Lung (tissue), 10 donors: Measurements from ENCODE around the gene CTAGE8. TPM values are rescaled to one million over a fixed set of nuclear protein-coding genes. Genes with fewer than 3 reads are reported as not detected.
A peak's percentile ranks its signal among the peaks of the same experiment; 100 is the strongest.
"Not testable (repeated sequence)": the region's sequence is repeated elsewhere in the genome, so short reads cannot be mapped to it uniquely, and the experiment has no call there.

Experiments
- ATAC-seq: fragments of 200-7000 bp; cut with Tn5 transposase; one replicate; pipeline ENCODE4 v1.9.1; 2020; ENCODE audit warnings: moderate number of reproducible peaks; ENCODE audit not compliant: insufficient read depth, low FRiP score
- DNase-seq, 3 donors: peaks; one replicate each; pipeline ENCODE4 v3.0.0-alpha.2; 2013 to 2017
- H3K27ac ChIP-seq, 2 donors: one replicate each; pipeline ENCODE4 v1.5.1; 2013; ENCODE audit warnings: mild to moderate bottlenecking in 2 of 2, moderate library complexity in 2 of 2, control low read depth in 1 of 2, inconsistent platforms in 1 of 2, low read depth in 1 of 2, low read length in 1 of 2
- H3K27me3 ChIP-seq, 3 donors: one replicate each; pipeline ENCODE4 v1.5.1; 2013; ENCODE audit warnings: low read length in 2 of 3; ENCODE audit not compliant: control insufficient read depth in 3 of 3, insufficient read depth in 3 of 3
- H3K36me3 ChIP-seq, 4 donors: one replicate each; pipeline ENCODE4 v1.5.1; 2013; ENCODE audit warnings: low read length in 4 of 4, mild to moderate bottlenecking in 1 of 4, moderate library complexity in 1 of 4; ENCODE audit not compliant: control insufficient read depth in 4 of 4, insufficient read depth in 4 of 4
- H3K4me1 ChIP-seq, 5 donors: one replicate each; pipeline ENCODE4 v1.5.1; 2013; ENCODE audit warnings: low read length in 5 of 5, mild to moderate bottlenecking in 2 of 5, moderate library complexity in 1 of 5; ENCODE audit not compliant: control insufficient read depth in 5 of 5, insufficient read depth in 5 of 5
- H3K4me3 ChIP-seq: one replicate; pipeline ENCODE4 v1.5.1; 2013; ENCODE audit warnings: mild to moderate bottlenecking, control low read depth, moderate library complexity
- H3K9ac ChIP-seq, 2 donors: one replicate each; pipeline ENCODE4 v1.5.1; 2013; ENCODE audit warnings: low read length in 2 of 2, control low read depth in 1 of 2; ENCODE audit not compliant: insufficient read depth in 1 of 2
- H3K9me3 ChIP-seq, 4 donors: one replicate each; pipeline ENCODE4 v1.5.1; 2013; ENCODE audit warnings: low read length in 3 of 4, mild to moderate bottlenecking in 1 of 4, moderate library complexity in 1 of 4; ENCODE audit not compliant: control insufficient read depth in 4 of 4, insufficient read depth in 3 of 4
- WGBS, 2 donors: extraction: QIAGEN DNeasy Blood & Tissue Kit; methylation state at CpG; one replicate each; pipeline ENCODE4 v1.1.7; 2013; 5-methylcytosine and 5-hydroxymethylcytosine counted together
- polyA plus RNA-seq, 2 donors: library from polyadenylated mRNA; stranded (reverse); fragments of 200-250 nt; gene quantifications; one replicate each; pipeline ENCODE4 v1.2.1, GENCODE V29; 2013
- total RNA-seq, 2 donors: library from RNA; depleted of rRNA in 1 of 2; stranded (reverse); fragments of >200 nt in 1 of 2; gene quantifications; one replicate each; pipeline ENCODE4 v1.2.1, GENCODE V29; 2014 to 2021
- donor health status: Bipolar disorder and iron deficiency.
- donor health status: healthy.
- donor health status: DM: yes; HTN: yes; CAD: no.

CTAGE8 gene
- total and polyA plus RNA-seq, 4 donors = 0.76 to 2.4 (median 0.92) TPM; not detected in 1

- not testable (repeated sequence) for H3K9ac ChIP-seq, H3K27me3 ChIP-seq, H3K4me3 ChIP-seq, H3K27ac ChIP-seq, H3K4me1 ChIP-seq, H3K36me3 ChIP-seq, H3K9me3 ChIP-seq, DNase-seq, ATAC-seq
- 83 to 92% methylated on average over 1 of the region's 1 CpG for whole genome bisulfite sequencing, 2 donors
Observed at GRCh38 chr7:144233039-144233438, 36.0 kb downstream of the CTAGE8 start.

- not testable (repeated sequence) for H3K4me3 ChIP-seq, DNase-seq, H3K9me3 ChIP-seq, ATAC-seq, H3K27me3 ChIP-seq, H3K36me3 ChIP-seq, H3K27ac ChIP-seq, H3K9ac ChIP-seq, H3K4me1 ChIP-seq
- whole genome bisulfite sequencing, 2 donors = no CpG with 5 or more reads among the region's 2 CpGs
Observed at GRCh38 chr7:144231027-144231426, 38.1 kb downstream of the CTAGE8 start.

GRCh38 chr7:144228810-144229209 is 40.3 kb downstream of the CTAGE8 start:
- not testable (repeated sequence) for H3K4me3 ChIP-seq, H3K36me3 ChIP-seq, H3K27me3 ChIP-seq, H3K9ac ChIP-seq, H3K27ac ChIP-seq, H3K4me1 ChIP-seq, ATAC-seq, H3K9me3 ChIP-seq
- DNase-seq = peak in 1 of 3 donors; percentile 12
- 82 to 93% methylated on average over 1 of the region's 3 CpGs for WGBS, 2 donors

GRCh38 chr7:144226866-144227265 is 42.2 kb downstream of the CTAGE8 start:
- not testable (repeated sequence) for DNase-seq, H3K27me3 ChIP-seq, H3K27ac ChIP-seq, H3K9ac ChIP-seq, ATAC-seq, H3K36me3 ChIP-seq, H3K9me3 ChIP-seq, H3K4me3 ChIP-seq, H3K4me1 ChIP-seq
- WGBS, 2 donors = 77 to 82% methylated on average over 3 of the region's 4 CpGs

GRCh38 chr7:144223675-144224074 is 45.4 kb downstream of the CTAGE8 start:
- DNase-seq, H3K9ac ChIP-seq, H3K4me1 ChIP-seq, H3K36me3 ChIP-seq, H3K9me3 ChIP-seq, ATAC-seq, H3K4me3 ChIP-seq, H3K27ac ChIP-seq, H3K27me3 ChIP-seq: not testable (repeated sequence)

GRCh38 chr7:144220531-144220930 is 48.6 kb downstream of the CTAGE8 start:
- ATAC-seq, H3K9me3 ChIP-seq, DNase-seq, H3K36me3 ChIP-seq, H3K27me3 ChIP-seq, H3K9ac ChIP-seq, H3K27ac ChIP-seq, H3K4me1 ChIP-seq, H3K4me3 ChIP-seq: not testable (repeated sequence)

GRCh38 chr7:144219149-144219548 is 49.9 kb downstream of the CTAGE8 start:
- H3K4me3 ChIP-seq, H3K9me3 ChIP-seq, H3K36me3 ChIP-seq, DNase-seq, H3K27ac ChIP-seq, H3K4me1 ChIP-seq, H3K9ac ChIP-seq, H3K27me3 ChIP-seq, ATAC-seq: not testable (repeated sequence)
- no CpG with 5 or more reads among the region's 4 CpGs for WGBS, 2 donors

GRCh38 chr7:144218581-144218980 is 50.5 kb downstream of the CTAGE8 start:
- not testable (repeated sequence) for ATAC-seq, DNase-seq, H3K27me3 ChIP-seq, H3K9me3 ChIP-seq, H3K9ac ChIP-seq, H3K36me3 ChIP-seq, H3K4me3 ChIP-seq, H3K27ac ChIP-seq, H3K4me1 ChIP-seq
- WGBS, 2 donors = 96 to 97% methylated on average over 1 of the region's 1 CpG

- not testable (repeated sequence) for ATAC-seq, H3K9me3 ChIP-seq, H3K27me3 ChIP-seq, H3K4me1 ChIP-seq, H3K9ac ChIP-seq, DNase-seq, H3K27ac ChIP-seq, H3K36me3 ChIP-seq, H3K4me3 ChIP-seq
Observed at GRCh38 chr7:144217200-144217599, 51.9 kb downstream of the CTAGE8 start.
